SK-N-MC (cell line): ENCODE data around the gene GABRD.
"Not testable (repeated sequence)": the region's sequence is repeated elsewhere in the genome, so short reads cannot be mapped to it uniquely, and the experiment has no call there.

ENCODE experiments used
- DNase-seq: peaks from one replicate; pipeline ENCODE4 v3.0.0-alpha.2; 2011; ENCODE audit warnings: low read depth, low spot score
- H3K27ac ChIP-seq: fragments of 200-600 bp; sonication (generic); 2 replicates; pipeline ENCODE4 v1.5.1; 2016; ENCODE audit warnings: mixed run types
- H3K36me3 ChIP-seq: fragments of 200-600 bp; sonication (generic); 2 replicates; pipeline ENCODE4 v1.6.1; 2017; ENCODE audit warnings: antibody characterized with exemption, low read length, mixed read lengths; ENCODE audit not compliant: insufficient read depth
- H3K4me3 ChIP-seq: fragments of 200-600 bp; sonication (generic); 2 replicates; pipeline ENCODE4 v1.5.1; 2016
- H3K9ac ChIP-seq: fragments of 200-600 bp; sonication (generic); 2 replicates; pipeline ENCODE4 v1.8.0; 2017; ENCODE audit warnings: mixed run types, mixed read lengths; ENCODE audit not compliant: insufficient read length
- H3K9me3 ChIP-seq: fragments of 200-600 bp; sonication (generic); 2 replicates; pipeline ENCODE4 v1.6.1; 2017; ENCODE audit warnings: low read depth, mild to moderate bottlenecking, antibody characterized with exemption, low read length, moderate library complexity, mixed read lengths
- EZH2 ChIP-seq: fragments of 200-600 bp; sonication (generic); IDR thresholded peaks from one replicate; pipeline ENCODE4 v1.6.1; 2017; ENCODE audit warnings: antibody characterized with exemption
- FOXP2 ChIP-seq: optimal IDR thresholded peaks from 2 replicates; pipeline ENCODE3; 2011; ENCODE audit warnings: mild to moderate bottlenecking, moderate library complexity; ENCODE audit not compliant: insufficient read depth; ENCODE audit errors: extremely low read length, control extremely low read depth
- POLR2AphosphoS5 ChIP-seq: IDR thresholded peaks from 2 replicates; pipeline ENCODE4 v1.6.1; 2012; ENCODE audit warnings: mild to moderate bottlenecking, low read depth, low read length, borderline replicate concordance

Gene GABRD

GRCh38 chr1:1975535-1975934 lies 43.6 kb upstream of the GABRD start:
- Histone ChIP-seq H3K4me3 (no peak overlapping the region), H3K9ac (no peak overlapping the region), H3K36me3 (no peaks in the 10 kb centered on the region), H3K27ac (no peak overlapping the region), H3K9me3 (no peaks in the 10 kb centered on the region)
- TF ChIP-seq POLR2AphosphoS5 (no peak), FOXP2 (no peak), EZH2 (no peak)
- DNase-seq, result no peak

- Histone ChIP-seq H3K9ac (no peak overlapping the region), H3K27ac (no peak overlapping the region), H3K36me3 (no peaks in the 10 kb centered on the region), H3K4me3 (no peak overlapping the region), H3K9me3 (no peaks in the 10 kb centered on the region)
- DNase-seq, result no peak
- TF ChIP-seq FOXP2, result no peak
- TF ChIP-seq POLR2AphosphoS5, result no peak
- no peak for TF ChIP-seq EZH2
Measured at GRCh38 chr1:1976031-1976430, 43.1 kb upstream of the GABRD start.

GRCh38 chr1:1978108-1978507 lies 41.0 kb upstream of the GABRD start:
- Histone ChIP-seq H3K4me3 (no peak overlapping the region), H3K36me3 (no peaks in the 10 kb centered on the region), H3K27ac (no peak overlapping the region), H3K9me3 (no peaks in the 10 kb centered on the region), H3K9ac (no peak overlapping the region)
- TF ChIP-seq POLR2AphosphoS5, result no peak
- no peak for TF ChIP-seq EZH2
- DNase-seq, result no peak

- not testable (repeated sequence) for H3K27ac ChIP-seq, H3K36me3 ChIP-seq, H3K9me3 ChIP-seq, DNase-seq, H3K9ac ChIP-seq, H3K4me3 ChIP-seq
Measured at GRCh38 chr1:1978690-1979481, 40.3 kb upstream of the GABRD start.

- Histone ChIP-seq H3K4me3 (no peak overlapping the region), H3K36me3 (no peaks in the 10 kb centered on the region), H3K9ac (no peak overlapping the region), H3K9me3 (no peaks in the 10 kb centered on the region), H3K27ac (no peak overlapping the region)
- no peak for TF ChIP-seq POLR2AphosphoS5
- no peak for TF ChIP-seq EZH2
- TF ChIP-seq FOXP2, result no peak
- no peak for DNase-seq
Measured at GRCh38 chr1:1979482-1980165, 39.5 kb upstream of the GABRD start.

GRCh38 chr1:1980467-1981141 lies 38.5 kb upstream of the GABRD start:
- Histone ChIP-seq H3K4me3 (no peak overlapping the region), H3K36me3 (no peaks in the 10 kb centered on the region), H3K9ac (no peak overlapping the region), H3K9me3 (no peaks in the 10 kb centered on the region), H3K27ac (no peak overlapping the region)
- TF ChIP-seq POLR2AphosphoS5 (no peak), FOXP2 (no peak), EZH2 (no peak)
- DNase-seq, result no peak

- Histone ChIP-seq H3K4me3 (no peak overlapping the region), H3K9ac (no peak overlapping the region), H3K27ac (no peak overlapping the region), H3K36me3 (no peaks in the 10 kb centered on the region), H3K9me3 (no peaks in the 10 kb centered on the region)
- DNase-seq, result no peak
- TF ChIP-seq EZH2 (no peak), POLR2AphosphoS5 (no peak), FOXP2 (no peak)
Measured at GRCh38 chr1:1981142-1981500, 38.0 kb upstream of the GABRD start.

- not testable (repeated sequence) for DNase-seq, H3K36me3 ChIP-seq, H3K9ac ChIP-seq, H3K9me3 ChIP-seq, H3K4me3 ChIP-seq, H3K27ac ChIP-seq
Measured at GRCh38 chr1:1981631-1982327, 37.4 kb upstream of the GABRD start.
